ENCODE measurements around the gene LHFPL2.

GRCh38 chr5:78607864-78608263 is 40.7 kb downstream of the LHFPL2 start:
- no peak for TF ChIP-seq CTCF (IDR thresholded peaks at IDR 0.05)
- no peak for TF ChIP-seq POLR2A (IDR thresholded peaks at IDR 0.05)

Measured in body of pancreas (tissue), 4 donors.